Suprapubic skin (tissue), 3 donors: ENCODE data around the gene MN1.

Source experiments
- POLR2A ChIP-seq, 2 donors: fragments of 450-650 bp; IDR thresholded peaks; one replicate each; pipeline ENCODE4 v1.6.1; 2017; ENCODE audit warnings: antibody characterized with exemption in 2 of 2, mild to moderate bottlenecking in 2 of 2, moderate library complexity in 2 of 2
- TF ChIP-seq, protein P1 (sequence below), 2 donors: fragments of 200-600 bp in 1 of 2; fragments of 450-650 bp in 1 of 2; sonication (generic) in 1 of 2; IDR thresholded peaks; one replicate each; pipeline ENCODE4 v1.5.1; 2016 to 2019; ENCODE audit warnings: antibody characterized with exemption in 2 of 2, mild to moderate bottlenecking in 1 of 2, moderate library complexity in 1 of 2

DNA sequence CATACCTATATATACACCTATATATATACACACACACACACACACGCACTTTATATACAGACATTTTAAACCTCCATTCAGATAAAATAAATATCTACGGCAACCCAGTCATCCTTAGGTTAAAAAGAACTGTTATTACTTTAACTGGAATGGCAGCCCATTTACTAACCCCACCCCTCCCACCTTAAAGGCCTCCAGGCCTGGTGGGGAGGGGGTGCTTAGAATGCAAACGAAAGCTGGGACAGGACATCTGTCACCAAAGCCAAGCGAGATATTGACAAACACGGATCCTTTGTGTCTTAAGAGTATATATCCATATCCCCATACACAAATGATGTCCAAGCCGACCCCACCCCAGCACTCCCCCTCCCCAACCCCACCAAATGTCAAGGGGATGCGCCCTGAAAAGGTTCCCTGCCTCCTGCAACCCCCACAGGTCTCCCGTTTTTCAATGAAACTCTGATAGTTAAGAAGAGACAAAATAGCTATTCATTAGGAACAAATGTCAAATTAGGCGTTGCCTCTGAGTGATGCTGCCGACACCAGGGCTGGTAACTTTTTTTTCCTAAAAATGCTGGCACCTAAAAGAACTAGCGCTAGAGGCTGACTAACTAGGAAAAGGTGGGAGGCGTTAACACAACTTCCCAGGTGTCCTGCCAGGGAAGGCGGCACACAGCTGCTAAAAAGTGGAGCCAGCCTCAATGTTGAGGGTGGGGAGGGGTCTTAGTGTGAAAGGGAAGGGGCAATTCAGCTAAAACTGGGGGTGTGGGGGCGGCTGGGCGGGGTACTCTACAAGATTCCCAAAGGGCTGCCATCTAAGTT is 5.6 kb downstream of the MN1 start:
- TF ChIP-seq, protein P1, sequence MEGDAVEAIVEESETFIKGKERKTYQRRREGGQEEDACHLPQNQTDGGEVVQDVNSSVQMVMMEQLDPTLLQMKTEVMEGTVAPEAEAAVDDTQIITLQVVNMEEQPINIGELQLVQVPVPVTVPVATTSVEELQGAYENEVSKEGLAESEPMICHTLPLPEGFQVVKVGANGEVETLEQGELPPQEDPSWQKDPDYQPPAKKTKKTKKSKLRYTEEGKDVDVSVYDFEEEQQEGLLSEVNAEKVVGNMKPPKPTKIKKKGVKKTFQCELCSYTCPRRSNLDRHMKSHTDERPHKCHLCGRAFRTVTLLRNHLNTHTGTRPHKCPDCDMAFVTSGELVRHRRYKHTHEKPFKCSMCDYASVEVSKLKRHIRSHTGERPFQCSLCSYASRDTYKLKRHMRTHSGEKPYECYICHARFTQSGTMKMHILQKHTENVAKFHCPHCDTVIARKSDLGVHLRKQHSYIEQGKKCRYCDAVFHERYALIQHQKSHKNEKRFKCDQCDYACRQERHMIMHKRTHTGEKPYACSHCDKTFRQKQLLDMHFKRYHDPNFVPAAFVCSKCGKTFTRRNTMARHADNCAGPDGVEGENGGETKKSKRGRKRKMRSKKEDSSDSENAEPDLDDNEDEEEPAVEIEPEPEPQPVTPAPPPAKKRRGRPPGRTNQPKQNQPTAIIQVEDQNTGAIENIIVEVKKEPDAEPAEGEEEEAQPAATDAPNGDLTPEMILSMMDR (IDR thresholded peaks at IDR 0.05): no peak
- TF ChIP-seq POLR2A (IDR thresholded peaks at IDR 0.05): no peak
